ENCODE results near the gene IFNA14.
"Not testable (repeated sequence)": the region's sequence is repeated elsewhere in the genome, so short reads cannot be mapped to it uniquely, and the experiment has no call there.

The IFNA14 gene

DNA sequence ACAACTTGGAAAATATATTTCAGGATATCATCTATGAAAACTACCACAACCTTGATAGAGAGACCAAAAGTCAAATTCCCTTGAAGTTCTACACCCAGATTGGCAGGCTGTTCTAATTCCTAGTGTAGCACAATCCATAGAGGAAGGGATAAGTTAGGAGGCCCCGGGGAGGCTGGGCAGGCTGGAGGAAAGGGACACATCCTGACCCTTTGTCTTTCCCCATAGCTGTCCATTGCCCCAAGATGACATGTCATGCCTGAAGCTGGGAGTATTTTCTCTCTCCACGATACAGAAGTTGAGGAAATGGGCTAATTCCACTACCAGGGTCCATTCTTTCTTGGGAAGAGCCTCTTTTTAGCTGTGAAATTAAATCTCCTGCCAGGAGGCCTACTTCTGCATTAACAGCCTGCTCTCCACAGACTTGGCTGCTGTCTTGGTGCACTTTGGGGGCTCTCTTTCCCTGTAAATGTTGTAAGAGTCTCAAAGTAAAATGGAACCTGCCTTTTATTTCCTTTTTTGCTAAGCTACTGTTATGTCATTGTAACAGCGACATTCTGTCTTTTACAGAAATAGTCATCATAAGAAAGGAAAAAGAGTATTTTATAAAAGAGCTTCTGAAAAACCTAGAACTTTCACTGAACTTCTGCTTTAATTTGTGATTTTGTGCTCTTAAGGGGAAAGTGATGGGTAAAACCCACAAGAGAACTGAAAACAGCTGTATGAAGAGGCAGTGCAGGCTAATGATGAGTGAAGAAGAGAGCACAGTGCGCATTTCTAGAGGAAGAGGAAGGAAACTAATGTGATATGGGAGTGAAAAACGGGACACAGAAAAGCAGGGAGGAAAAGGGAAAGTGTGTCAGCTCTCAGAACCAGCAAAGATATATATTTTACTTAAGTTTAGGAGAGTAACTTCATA is 26.1 kb downstream of the IFNA14 start:
- TF ChIP-seq, protein P1, sequence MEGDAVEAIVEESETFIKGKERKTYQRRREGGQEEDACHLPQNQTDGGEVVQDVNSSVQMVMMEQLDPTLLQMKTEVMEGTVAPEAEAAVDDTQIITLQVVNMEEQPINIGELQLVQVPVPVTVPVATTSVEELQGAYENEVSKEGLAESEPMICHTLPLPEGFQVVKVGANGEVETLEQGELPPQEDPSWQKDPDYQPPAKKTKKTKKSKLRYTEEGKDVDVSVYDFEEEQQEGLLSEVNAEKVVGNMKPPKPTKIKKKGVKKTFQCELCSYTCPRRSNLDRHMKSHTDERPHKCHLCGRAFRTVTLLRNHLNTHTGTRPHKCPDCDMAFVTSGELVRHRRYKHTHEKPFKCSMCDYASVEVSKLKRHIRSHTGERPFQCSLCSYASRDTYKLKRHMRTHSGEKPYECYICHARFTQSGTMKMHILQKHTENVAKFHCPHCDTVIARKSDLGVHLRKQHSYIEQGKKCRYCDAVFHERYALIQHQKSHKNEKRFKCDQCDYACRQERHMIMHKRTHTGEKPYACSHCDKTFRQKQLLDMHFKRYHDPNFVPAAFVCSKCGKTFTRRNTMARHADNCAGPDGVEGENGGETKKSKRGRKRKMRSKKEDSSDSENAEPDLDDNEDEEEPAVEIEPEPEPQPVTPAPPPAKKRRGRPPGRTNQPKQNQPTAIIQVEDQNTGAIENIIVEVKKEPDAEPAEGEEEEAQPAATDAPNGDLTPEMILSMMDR (IDR thresholded peaks at IDR 0.05; ENCODE audit: low read depth, low read length): peak; percentile 45; the same call in 1 of the 2 replicates
- not testable (repeated sequence) for H3K4me3 ChIP-seq (ENCODE audit: low read depth, low read length)

DNA sequence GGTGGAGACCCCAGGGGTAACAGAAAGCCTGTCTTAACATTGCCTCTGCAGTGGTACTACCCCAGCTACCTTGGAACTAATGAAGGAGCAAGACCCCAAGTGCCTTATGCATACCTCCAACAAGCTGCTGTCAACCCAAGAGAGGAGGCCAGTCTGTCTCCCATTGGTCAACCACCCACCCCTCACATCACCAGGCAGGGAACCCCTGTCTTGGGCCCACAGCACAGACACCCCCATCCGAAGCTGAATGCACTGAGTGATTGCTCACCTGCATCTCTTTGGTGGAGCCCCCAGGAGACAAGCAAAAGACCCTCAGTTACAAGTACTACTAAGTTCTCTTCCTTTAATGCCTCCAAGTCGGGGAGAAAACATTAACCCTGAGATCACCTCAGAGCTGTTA is 27.6 kb downstream of the IFNA14 start:
- not testable (repeated sequence) for H3K4me3 ChIP-seq (ENCODE audit: low read depth, low read length)

DNA sequence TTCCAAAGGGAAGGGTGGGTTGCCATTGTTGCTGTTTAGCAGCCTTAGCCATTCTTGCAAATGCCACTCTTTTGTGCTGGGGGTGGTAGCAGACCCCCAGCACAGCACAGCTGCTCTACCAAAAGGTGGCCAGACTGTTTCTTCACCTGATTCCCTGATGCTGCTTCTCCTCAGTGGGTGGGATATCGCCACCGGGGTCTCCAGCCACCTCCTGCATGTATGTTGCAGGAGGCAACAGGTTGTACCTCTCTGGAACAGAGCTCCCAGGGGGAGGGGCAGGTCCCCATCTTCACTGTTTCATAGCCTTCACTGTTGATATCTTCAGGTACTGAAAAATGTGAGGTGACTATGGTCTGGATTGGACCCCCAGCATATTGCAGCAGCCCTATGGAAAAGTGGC is 29.0 kb downstream of the IFNA14 start:
- H3K4me3 ChIP-seq (ENCODE audit: low read depth, low read length): not testable (repeated sequence)

DNA sequence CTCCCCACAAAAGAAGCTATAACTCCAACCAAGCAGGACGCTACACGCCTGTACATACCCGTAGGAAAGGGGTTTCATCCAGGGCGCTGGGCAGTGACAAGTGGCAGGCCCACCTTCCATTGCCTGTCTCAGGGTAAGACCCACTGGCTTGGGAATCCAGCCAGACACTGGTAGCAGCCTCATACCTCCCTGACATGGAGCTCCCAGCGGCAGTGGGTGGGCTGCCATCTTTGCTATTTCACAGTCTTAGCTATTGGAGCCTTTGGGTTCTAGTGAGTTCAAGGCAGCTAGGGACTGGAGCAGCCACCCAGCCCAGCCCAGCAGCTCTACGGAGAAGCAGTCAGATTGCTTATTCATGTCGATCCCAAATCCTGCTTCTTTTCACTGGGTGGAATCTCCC is 29.5 kb downstream of the IFNA14 start:
- no peak overlapping the region for H3K4me3 ChIP-seq (ENCODE audit: low read depth, low read length)
- TF ChIP-seq, protein P1 (IDR thresholded peaks at IDR 0.05; ENCODE audit: low read depth, low read length): no peak

DNA sequence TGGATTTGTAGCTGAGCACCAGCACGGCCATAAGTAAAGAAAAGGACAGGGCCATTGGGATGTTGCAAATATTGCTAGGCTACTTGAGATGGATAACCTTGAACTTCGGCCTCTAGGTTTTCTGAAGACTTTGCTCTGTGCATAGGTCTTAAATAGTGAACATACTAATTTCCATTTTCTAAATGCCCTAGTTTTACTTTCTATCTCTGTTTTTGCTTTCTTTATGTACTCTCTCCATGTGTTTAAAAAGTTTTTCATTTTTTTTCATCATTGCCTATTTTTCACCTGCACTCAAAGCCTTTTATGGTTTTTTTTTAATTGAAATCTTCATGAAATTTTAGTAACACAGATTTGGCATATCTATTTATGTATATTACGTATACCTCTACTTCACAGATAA is 32.8 kb downstream of the IFNA14 start, which contains the start of gene IFNA10:
Gene IFNA10 (minus strand): TSS at position 101 of the 400 bp plus-strand sequence. CDS start 46 bp downstream, at position 55.
- H3K4me3 ChIP-seq (ENCODE audit: low read depth, low read length): not testable (repeated sequence)

DNA sequence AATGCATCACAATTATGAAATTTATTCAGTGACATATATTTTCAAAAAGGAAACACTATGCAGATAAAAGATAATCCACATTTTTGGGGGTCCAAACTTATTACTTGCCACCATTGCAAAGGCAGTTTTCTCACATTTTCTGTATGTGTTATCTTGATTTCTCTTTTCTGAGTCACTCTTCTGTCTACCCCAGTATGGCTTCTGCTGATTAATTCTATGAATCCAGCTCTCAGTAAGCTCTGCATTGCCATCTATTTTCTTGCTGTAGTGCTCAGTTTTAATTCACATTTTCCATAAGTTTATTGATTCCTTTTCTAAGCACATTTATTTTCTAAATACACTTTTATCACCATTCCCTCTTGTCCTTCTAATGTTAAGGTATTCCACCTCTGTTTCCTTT is 34.6 kb downstream of the IFNA14 start:
- H3K4me3 ChIP-seq (ENCODE audit: low read depth, low read length): no peak overlapping the region
- TF ChIP-seq, protein P1 (IDR thresholded peaks at IDR 0.05; ENCODE audit: low read depth, low read length): no peak

DNA sequence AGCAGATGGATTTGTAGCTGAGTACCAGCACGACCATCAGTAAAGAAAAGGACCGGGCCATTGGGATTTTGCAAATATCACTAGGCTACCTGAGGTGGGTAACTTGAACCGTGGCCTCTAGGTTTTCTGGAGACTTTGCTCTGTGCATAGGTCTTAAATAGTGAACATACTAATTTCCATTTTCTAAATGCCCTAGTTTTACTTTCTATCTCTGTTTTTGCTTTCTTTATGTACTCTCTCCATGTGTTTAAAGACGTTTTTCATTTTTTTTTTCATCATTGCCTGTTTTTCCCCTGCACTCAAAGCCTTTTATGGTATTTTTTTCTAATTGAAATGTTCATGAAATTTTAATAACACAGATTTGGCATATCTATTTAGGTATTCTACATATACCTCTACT is 37.7 kb downstream of the IFNA14 start, which contains the start of gene IFNA7:
Gene IFNA7 (minus strand): TSS at position 101 of the 400 bp plus-strand sequence. CDS start 40 bp downstream, at position 61.
- H3K4me3 ChIP-seq (ENCODE audit: low read depth, low read length): not testable (repeated sequence)

DNA sequence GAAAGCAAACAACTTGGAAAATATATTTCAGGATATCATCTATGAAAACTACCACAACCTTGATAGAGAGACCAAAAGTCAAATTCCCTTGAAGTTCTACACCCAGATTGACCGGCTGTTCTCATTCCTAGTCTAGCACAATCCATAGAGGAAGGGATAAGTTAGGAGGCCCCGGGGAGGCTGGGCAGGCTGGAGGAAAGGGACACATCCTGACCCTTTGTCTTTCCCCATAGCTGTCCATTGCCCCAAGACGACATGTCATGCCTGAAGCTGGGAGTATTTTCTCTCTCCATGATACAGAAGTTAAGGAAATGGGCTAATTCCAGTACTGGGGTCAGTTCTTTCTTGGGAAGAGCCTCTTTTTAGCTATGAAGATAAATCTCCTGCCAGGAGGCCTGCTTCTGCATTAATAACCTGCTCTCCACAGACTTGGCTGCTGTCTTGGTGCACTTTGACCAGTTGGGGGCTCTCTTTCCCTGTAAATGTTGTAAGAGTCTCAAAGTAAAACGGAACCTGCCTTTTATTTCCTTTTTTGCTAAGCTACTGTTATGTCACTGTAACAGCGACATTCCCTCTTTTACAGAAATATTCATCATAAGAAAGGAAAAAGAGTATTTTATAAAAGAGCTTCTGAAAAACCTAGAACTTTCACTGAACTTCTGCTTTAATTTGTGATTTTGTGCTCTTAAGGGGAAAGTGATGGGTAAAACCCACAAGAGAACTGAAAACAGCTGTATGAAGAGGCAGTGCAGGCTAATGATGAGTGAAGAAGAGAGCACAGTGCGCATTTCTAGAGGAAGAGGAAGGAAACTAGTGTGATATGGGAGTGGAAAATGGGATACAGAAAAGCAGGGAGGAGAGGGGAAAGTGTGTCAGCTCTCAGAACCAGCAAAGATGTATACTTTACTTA is 44.7 kb downstream of the IFNA14 start:
- H3K4me3 ChIP-seq (ENCODE audit: low read depth, low read length): not testable (repeated sequence)
- TF ChIP-seq, protein P1 (IDR thresholded peaks at IDR 0.05; ENCODE audit: low read depth, low read length): peak; percentile 44

Measured in WI38 (cell line).